WTC11 (cell line): ENCODE measurements around the gene PTPN7.

ENCODE experiments used
- CTCF ChIP-seq: fragments of 200-600 bp; IDR thresholded peaks from 2 replicates; pipeline ENCODE4 v1.8.0; 2022; ENCODE audit warnings: antibody characterized with exemption
- SMAD4 ChIP-seq: sonication (generic); formaldehyde crosslinking; IDR thresholded peaks from 2 replicates; pipeline ENCODE4 v1.8.0; 2022; ENCODE audit warnings: mild to moderate bottlenecking, missing genetic modification reagents
- ZNF232 ChIP-seq: sonication (generic); formaldehyde crosslinking; IDR thresholded peaks from 2 replicates; pipeline ENCODE4 v1.8.0; 2022; ENCODE audit warnings: mild to moderate bottlenecking, missing genetic modification reagents

DNA sequence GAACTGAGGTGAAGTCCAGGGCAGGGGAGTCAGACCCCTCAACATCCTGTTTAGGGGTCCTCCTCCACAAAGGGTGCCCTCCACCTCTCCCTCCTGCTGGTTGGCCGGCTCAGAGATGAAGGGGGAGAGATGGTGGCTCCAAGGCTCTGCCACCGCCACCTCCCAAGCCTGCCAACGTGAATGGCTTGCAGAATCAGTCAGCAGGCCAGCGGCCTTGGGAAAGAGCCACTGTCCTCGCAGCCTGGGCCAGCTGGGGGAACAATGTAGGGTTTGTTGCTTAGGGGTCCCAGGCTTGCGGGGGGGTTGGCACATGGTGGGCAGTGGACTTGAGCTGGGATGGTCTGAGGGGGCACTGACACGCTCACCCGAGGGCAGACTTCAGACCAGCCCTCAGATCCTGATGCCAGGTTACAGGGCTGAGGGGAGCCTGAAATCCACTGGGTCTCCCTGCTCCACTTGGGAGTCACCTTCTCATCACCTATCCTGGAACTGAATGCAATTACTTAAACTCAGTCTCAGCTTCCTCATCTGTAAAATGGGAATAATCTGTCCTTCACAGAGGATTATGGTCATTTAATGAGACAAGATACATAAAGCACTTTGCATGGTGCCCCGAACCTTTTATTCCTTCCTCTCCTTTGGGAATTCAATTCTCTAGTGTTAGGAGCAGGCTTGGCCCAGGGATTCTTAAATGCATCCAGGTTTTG, 29.4 kb downstream of the PTPN7 start:
- no peak for TF ChIP-seq CTCF
- TF ChIP-seq ZNF232: no peak
- TF ChIP-seq SMAD4: no peak
